ENCODE data around the gene APBA1.

The APBA1 gene

DNA sequence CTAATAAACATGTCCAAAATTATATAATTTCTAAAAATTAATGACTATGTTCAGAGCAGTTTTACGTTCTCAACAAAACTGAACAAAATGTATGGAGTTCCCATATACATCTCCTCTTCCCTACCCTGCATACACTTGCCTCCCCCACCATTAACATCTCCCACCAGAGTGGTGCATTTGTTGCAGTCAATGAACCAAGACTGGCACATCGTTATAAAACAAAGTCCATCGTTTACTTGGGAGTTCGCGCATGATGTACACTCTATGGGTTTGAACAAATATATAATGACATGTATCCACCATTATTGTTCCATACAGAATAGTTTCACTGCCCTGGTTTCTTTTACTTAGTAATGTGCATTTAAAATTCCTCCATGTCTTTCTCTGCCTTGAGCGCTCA is 130.1 kb downstream of the APBA1 start:
- FAIRE-seq: no peak
- TF ChIP-seq TAF1 (IDR thresholded peaks at IDR 0.05; ENCODE audit: borderline replicate concordance, low read depth, low read length) (no peak), POLR2A (IDR thresholded peaks at IDR 0.05; ENCODE audit: low read depth, low read length) (no peak), POLR2AphosphoS5 (IDR thresholded peaks at IDR 0.05; ENCODE audit: low read depth, low read length) (no peak)
- DNase-seq (ENCODE audit: insufficient read length): no peak

DNA sequence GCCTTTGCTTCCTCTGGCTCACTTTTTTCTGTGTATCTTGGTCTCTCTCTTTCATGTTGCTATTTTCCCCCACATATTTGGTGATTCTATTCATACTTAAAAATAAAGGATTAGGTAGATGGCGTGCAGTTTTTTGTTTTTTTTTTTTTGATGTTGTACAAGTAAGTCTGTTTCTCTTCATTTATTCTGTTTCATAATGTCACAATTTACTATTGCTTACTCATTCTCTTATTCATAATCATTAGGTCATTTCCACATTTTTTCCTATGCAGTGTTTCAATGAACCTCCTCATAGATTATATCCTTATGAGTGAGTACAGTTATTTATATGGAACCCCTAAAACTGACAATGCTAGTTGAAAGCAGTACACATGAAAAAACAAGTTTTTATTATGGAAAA is 136.3 kb downstream of the APBA1 start:
- DNase-seq (ENCODE audit: insufficient read length) (no peak), FAIRE-seq (no peak)

DNA sequence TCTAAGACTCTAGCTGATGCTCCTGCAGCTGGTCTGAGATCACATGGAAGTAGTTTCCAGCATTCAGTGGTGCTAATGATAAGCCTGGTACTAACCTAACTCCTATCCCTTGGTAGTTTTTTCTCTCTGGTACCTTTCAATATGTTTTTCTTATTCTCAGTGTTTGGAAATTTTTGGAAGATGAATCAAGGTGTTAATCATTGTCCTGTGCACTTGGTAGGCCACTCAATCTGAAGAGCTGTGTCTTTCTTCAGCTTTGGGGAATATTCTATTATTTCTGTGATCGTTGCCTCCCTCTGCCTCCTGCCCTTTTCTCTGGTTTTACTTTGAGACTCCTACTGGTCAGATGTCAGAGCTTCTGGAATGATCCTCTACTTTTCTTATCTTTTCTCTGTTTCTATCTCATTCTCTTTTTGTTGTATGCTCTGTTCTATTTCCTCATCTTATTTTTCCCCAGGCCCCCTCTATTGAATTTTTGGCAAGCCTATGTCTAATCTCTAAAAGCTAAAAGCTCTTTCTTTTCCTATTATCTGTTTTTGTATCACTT is 136.8 kb downstream of the APBA1 start:
- DNase-seq (ENCODE audit: insufficient read length) (no peak), FAIRE-seq (no peak)
- no peak for TF ChIP-seq TAF1 (IDR thresholded peaks at IDR 0.05; ENCODE audit: borderline replicate concordance, low read depth, low read length)
- TF ChIP-seq POLR2A (IDR thresholded peaks at IDR 0.05; ENCODE audit: low read depth, low read length): no peak
- no peak for TF ChIP-seq POLR2AphosphoS5 (IDR thresholded peaks at IDR 0.05; ENCODE audit: low read depth, low read length)

More for the DNA sequence above, 136.3 kb downstream of the APBA1 start:
- TF ChIP-seq TAF1 (IDR thresholded peaks at IDR 0.05; ENCODE audit: borderline replicate concordance, low read depth, low read length) (no peak), POLR2A (IDR thresholded peaks at IDR 0.05; ENCODE audit: low read depth, low read length) (no peak), POLR2AphosphoS5 (IDR thresholded peaks at IDR 0.05; ENCODE audit: low read depth, low read length) (no peak)

DNA sequence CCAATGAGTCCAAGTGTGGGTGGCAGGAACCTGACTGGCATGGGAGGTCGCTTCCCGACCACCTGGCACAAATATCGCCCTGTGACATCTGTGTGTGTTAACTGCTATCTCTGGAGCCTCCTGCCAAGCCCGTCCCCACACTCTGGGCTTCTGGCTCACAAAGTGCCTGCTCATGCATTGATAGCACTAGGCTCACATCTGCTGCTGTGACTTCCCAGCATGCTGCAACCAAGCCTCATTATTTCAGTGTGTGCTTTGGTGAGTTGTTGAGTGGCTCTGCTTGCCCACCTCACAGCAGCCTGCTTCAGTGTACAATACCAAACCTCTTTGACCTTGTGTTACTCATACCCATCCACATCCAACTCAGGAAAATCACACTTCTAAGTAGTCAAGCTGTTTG is 139.8 kb downstream of the APBA1 start:
- no peak for TF ChIP-seq TAF1 (IDR thresholded peaks at IDR 0.05; ENCODE audit: borderline replicate concordance, low read depth, low read length)
- no peak for TF ChIP-seq POLR2A (IDR thresholded peaks at IDR 0.05; ENCODE audit: low read depth, low read length)
- TF ChIP-seq POLR2AphosphoS5 (IDR thresholded peaks at IDR 0.05; ENCODE audit: low read depth, low read length): no peak
- DNase-seq (ENCODE audit: insufficient read length) (no peak), FAIRE-seq (no peak)

DNA sequence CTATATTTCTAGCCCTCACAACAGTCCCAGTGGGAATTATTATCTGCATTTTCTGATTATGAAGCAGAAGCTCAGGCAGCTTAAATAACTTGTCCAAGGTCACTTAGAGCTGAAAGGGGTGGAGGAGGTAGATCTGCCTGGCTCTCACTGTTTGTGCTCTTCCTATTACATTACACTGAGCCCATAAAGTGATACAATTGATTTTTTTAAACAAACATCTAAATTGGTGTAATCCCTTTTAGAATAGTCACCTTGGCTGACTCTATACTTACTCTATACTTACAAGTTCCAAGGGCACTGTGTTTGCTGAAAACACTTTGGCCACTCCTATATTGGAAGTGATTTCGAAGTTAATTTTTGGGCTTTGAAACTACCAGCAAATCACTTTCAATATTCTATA is 144.7 kb downstream of the APBA1 start:
- FAIRE-seq (no peak), DNase-seq (ENCODE audit: insufficient read length) (no peak)
- TF ChIP-seq POLR2AphosphoS5 (IDR thresholded peaks at IDR 0.05; ENCODE audit: low read depth, low read length): no peak
- no peak for TF ChIP-seq POLR2A (IDR thresholded peaks at IDR 0.05; ENCODE audit: low read depth, low read length)
- TF ChIP-seq TAF1 (IDR thresholded peaks at IDR 0.05; ENCODE audit: borderline replicate concordance, low read depth, low read length): no peak

DNA sequence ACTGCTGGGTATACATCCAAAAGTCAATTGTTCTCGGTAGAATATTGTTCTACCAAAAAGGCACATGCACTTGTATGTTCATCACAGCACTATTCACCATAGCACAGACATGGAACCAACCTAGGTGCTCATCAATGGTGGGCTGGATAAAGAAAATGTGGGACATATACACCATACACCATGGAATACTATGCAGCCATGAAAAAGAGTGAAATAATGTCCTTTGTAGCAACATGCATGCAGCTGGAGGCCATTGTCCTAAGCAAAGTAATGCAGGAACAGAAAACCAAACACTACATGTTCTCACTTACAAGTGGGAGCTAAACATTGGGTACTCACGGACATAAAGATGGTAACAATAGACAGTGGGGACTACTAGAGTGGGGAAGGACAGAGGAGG is 145.5 kb downstream of the APBA1 start:
- TF ChIP-seq POLR2AphosphoS5 (IDR thresholded peaks at IDR 0.05; ENCODE audit: low read depth, low read length): no peak
- no peak for TF ChIP-seq POLR2A (IDR thresholded peaks at IDR 0.05; ENCODE audit: low read depth, low read length)
- no peak for TF ChIP-seq TAF1 (IDR thresholded peaks at IDR 0.05; ENCODE audit: borderline replicate concordance, low read depth, low read length)
- DNase-seq (ENCODE audit: insufficient read length) (no peak), FAIRE-seq (no peak)

DNA sequence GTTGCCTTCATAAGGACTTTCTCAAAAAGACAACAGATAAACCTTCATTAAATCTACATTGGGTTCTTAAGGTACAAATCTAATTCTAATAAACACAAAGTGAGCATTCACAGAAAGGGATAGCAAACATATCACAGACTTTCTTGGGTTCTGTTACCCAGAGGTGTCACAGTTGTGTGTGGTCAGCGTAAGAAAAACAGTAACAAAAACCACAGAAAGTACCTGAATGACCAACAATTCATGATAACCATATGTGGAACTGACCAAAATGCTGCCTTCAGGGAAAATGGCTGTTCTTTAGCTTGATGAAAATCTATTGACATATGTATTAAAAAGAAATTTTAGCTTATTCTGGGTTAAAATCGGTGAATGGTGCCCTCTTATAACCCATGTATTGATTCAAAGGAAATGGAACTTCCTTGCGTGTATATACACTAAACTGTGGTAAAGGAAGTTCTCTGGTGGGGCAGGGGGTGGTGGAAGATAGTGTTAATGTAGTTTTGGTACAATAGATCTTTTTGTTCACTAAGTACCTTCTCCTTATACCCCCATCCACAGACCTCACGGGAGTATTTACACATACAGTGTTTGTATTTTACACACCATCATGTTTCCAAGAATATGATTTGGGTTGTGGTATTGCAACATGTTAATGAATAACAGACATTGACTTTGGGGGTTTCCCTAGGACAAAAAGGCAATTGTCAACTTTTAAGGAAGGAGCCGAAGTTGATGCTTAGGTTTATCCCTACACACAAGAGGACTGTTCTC is 152.5 kb downstream of the APBA1 start:
- FAIRE-seq: no peak
- no peak for DNase-seq (ENCODE audit: insufficient read length)
- no peak for TF ChIP-seq TAF1 (IDR thresholded peaks at IDR 0.05; ENCODE audit: borderline replicate concordance, low read depth, low read length)
- no peak for TF ChIP-seq POLR2AphosphoS5 (IDR thresholded peaks at IDR 0.05; ENCODE audit: low read depth, low read length)
- TF ChIP-seq POLR2A (IDR thresholded peaks at IDR 0.05; ENCODE audit: low read depth, low read length): no peak

DNA sequence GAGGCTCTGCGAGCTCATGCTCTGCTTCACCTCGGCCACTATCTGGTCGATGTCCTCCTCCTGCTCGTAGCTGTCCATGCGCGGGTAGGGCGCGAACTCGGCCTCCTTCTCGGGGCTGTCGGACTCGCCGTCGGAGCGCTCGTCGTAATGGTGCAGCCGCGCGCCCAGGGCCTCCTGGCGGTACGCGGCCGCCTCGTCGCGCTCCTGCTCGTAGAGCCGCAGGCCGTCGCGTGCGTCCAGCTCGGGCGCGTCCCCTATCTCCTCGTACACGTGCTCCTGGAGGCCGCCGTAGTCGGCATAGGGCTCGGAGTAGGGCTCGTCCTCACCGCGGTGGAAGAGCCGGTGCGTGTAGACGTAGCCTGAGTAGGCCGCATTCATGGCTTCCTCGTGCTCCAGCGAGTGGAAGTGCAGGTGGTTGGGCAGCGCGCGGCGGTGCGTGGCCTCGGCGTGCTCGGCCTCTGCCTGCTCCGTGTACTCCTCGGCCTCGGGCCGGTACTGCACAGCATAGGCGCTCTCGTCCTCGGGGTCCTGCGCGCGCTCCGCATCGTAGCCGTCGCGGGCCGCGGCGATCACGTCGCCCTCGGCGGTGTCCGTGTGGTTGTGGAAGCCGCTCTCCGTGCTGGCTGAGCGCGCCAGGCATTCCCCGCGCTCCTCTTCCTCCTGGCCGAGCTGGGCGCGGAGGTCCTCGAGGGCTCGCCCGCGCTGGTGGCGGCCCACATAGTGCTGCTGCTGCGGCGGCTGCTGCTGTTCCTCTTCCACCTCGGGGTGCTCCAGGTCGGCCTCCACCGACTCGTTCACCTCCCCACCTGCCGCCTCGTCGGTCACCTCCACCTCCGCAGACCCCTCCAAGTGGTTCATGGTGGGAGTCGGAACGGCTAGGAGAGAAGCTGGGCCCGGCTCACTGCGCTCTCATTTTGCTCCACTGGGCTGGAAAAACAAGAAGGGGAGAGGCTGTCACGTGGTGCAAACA is 155.5 kb downstream of the APBA1 start:
- no peak for DNase-seq (ENCODE audit: insufficient read length)
- TF ChIP-seq TAF1 (IDR thresholded peaks at IDR 0.05; ENCODE audit: borderline replicate concordance, low read depth, low read length) (no peak), POLR2AphosphoS5 (IDR thresholded peaks at IDR 0.05; ENCODE audit: low read depth, low read length) (no peak), POLR2A (IDR thresholded peaks at IDR 0.05; ENCODE audit: low read depth, low read length) (no peak)
- FAIRE-seq: no peak

DNA sequence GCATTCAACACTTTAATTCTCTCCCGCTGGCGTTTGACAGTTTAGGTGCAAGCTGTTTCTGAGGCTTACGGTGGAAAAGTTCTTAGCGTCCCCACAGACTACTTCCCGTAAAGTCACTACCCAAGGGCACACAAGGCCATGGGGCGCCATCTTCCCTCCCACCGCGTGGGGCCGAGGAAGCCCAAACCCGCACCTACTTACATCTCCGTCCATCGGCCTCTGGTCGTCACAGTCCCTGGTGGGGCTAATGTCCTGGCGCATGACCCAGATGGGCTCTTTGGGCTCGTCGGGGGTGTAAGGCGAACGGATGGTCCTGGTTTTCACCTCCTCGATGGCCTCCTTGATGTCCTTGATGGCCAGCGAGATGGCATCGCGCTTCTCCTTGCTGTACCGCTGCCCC is 156.4 kb downstream of the APBA1 start:
- no peak for FAIRE-seq
- TF ChIP-seq TAF1 (IDR thresholded peaks at IDR 0.05; ENCODE audit: borderline replicate concordance, low read depth, low read length) (no peak), POLR2A (IDR thresholded peaks at IDR 0.05; ENCODE audit: low read depth, low read length) (no peak), POLR2AphosphoS5 (IDR thresholded peaks at IDR 0.05; ENCODE audit: low read depth, low read length) (no peak)
- no peak for DNase-seq (ENCODE audit: insufficient read length)

DNA sequence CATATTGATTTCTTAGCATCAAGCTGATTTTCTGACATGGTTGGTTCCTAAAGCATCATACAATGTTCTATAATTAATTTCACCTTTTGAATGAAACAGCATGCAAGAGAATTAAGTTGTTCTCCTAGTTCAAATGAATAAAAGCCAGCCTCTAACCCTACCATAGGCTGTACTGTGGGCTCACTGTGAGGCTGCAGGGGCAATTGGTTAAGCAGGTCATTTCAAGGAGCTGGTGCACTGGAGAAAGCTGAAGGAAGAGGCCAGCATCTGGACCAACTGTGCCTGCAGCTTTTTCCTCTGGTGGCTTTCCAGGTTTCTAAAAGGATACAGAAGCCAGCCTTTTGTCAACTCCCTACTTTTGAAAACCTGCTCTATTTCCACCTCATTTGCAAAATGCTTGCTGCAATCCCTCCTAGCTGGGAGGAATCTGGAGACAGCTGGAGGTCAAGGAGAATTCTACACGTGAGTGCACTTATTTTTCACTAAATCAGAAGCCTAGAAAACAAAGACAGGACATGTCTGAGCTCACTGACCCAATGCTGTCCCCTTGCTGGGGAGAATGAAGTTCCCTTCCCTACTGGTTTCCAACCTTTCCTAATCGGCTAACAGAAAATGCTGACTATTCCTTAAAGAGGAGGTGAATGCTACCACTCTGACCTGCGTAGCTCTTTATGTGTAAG is 158.9 kb downstream of the APBA1 start:
- FAIRE-seq: no peak
- TF ChIP-seq POLR2AphosphoS5 (IDR thresholded peaks at IDR 0.05; ENCODE audit: low read depth, low read length): no peak
- DNase-seq (ENCODE audit: insufficient read length): no peak

DNA sequence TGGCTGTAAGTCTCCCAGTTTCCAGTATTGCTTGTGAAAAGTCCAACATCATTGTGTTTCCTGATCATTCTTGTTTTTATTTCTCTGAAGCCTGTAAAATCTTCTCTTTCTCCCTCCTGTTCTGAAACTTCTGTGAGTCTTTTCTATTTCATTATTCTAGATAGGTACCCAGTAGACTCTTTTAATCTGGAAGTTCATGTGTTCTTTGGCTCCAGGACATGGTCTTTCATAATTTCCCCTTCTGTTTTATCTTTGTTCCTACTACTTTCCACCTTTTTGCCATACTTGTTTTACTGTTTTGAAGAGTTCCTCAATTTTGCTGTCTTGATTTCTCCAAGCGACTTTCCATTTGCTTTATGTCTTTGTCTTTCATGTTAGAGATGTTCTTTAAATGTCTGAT is 168.1 kb downstream of the APBA1 start:
- DNase-seq (ENCODE audit: insufficient read length) (no peak), FAIRE-seq (no peak)
- no peak for TF ChIP-seq POLR2AphosphoS5 (IDR thresholded peaks at IDR 0.05; ENCODE audit: low read depth, low read length)
- TF ChIP-seq POLR2A (IDR thresholded peaks at IDR 0.05; ENCODE audit: low read depth, low read length): no peak
- no peak for TF ChIP-seq TAF1 (IDR thresholded peaks at IDR 0.05; ENCODE audit: borderline replicate concordance, low read depth, low read length)
